Activated CD4-positive, alpha-beta memory T cell treated with anti-CD3 and anti-CD28 coated beads for 36 hours (primary cell): Measurements from ENCODE around the gene DDX59. TPM values are rescaled to one million over a fixed set of nuclear protein-coding genes. Genes with fewer than 3 reads are reported as not detected.
"Not testable (repeated sequence)": the region's sequence is repeated elsewhere in the genome, so short reads cannot be mapped to it uniquely, and the experiment has no call there.

ENCODE experiments used
- CTCF ChIA-PET: fragments of 350-600 bp; sonication (Branson Sonifier 250); formaldehyde crosslinking; loops from one replicate; lab custom pipeline; 2021; ENCODE audit warnings: antibody characterized with exemption, inconsistent platforms; lab: Charles Lee
- POLR2A ChIA-PET: fragments of 350-600 bp; sonication (Branson Sonifier 250); formaldehyde crosslinking; loops from one replicate; lab custom pipeline; 2021; ENCODE audit warnings: antibody characterized with exemption; lab: Charles Lee
- DNase-seq: peaks from one replicate; pipeline ENCODE4 v3.0.0-alpha.2; 2020
- H3K27ac Mint-ChIP-seq: one replicate; pipeline ENCODE4 v1.8.0; 2021; ENCODE audit warnings: mixed read lengths
- H3K27me3 Mint-ChIP-seq: one replicate; pipeline ENCODE4 v1.8.0; 2021; ENCODE audit warnings: mixed read lengths
- H3K36me3 Mint-ChIP-seq: one replicate; pipeline ENCODE4 v1.8.0; 2021; ENCODE audit warnings: mixed read lengths
- H3K4me1 Mint-ChIP-seq: one replicate; pipeline ENCODE4 v1.8.0; 2021; ENCODE audit warnings: low read depth, mixed read lengths
- H3K4me3 Mint-ChIP-seq: one replicate; pipeline ENCODE4 v1.8.0; 2021; ENCODE audit warnings: mild to moderate bottlenecking, mixed read lengths
- H3K9me3 Mint-ChIP-seq: one replicate; pipeline ENCODE4 v1.8.0; 2021; ENCODE audit warnings: mixed read lengths
- intact Hi-C: fragments of 100-400 bp; cut with micrococcal nuclease; formaldehyde crosslinking; loops from one replicate; pipeline ENCODE4 v1.15.1; 2023
- total RNA-seq, 2 experiments: library from RNA; stranded (reverse); gene quantifications; one replicate each; pipeline ENCODE4 v1.2.3, GENCODE V29; 2021

Gene DDX59
- total RNA-seq, 2 experiments from 2014 or later = 19.4 to 23.4 TPM

DNA sequence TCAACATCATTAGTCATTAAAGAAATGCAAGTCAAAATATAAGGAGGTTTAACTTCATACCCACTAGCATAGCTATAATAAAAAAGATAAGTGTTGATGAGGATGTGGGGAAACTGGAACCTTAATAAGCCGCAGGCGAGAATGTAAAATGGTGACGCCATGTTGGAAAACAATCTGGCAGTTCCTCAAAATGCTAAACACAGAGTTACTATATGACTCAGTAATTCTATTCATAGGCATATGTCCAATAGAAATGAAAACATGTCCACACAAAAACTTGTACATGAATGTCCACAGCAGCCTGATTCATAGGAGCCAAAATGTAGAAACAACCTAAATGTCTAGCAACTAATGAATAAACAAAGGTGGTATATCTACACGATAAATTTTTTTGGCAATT, 23.2 kb downstream of the DDX59 start:
- H3K4me1 Mint-ChIP-seq = no peaks in the 10 kb centered on the region
- no peak overlapping the region for H3K4me3 Mint-ChIP-seq
- ChIA-PET CTCF (interaction anchor here (1.1 kb wide), 1 partner anchor 24 kb away, joined by 5 read pairs; no protein-coding TSS in a partner anchor), POLR2A (no interaction called here)
- H3K9me3 Mint-ChIP-seq = no peaks in the 10 kb centered on the region
- peaks cover 16% of the 10 kb centered on the region for H3K36me3 Mint-ChIP-seq
- intact Hi-C loops = no loop called here
- no peaks in the 10 kb centered on the region for H3K27me3 Mint-ChIP-seq
- DNase-seq = no peak
- no peak overlapping the region for H3K27ac Mint-ChIP-seq

DNA sequence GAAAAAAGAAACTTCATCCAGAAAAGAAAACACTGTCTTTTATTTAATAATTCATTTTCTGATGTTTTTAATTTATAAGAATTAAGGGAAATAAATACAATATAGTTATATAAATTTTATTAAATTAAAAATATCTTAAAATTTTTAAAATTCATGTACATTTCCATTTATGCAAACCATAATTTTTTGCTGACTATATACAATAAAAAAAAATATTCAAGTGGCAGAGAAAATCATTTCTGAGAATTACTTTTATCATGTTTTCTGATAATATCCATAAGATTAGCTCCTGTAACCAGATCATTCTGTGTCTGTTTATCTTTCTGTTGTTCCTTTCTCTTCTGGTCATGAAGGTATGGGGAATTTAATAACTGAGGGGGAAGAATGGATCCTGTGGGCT, 25.7 kb downstream of the DDX59 start:
- intact Hi-C loops = no loop called here
- H3K27ac Mint-ChIP-seq = no peak overlapping the region
- no peak overlapping the region for H3K4me3 Mint-ChIP-seq
- no peaks in the 10 kb centered on the region for H3K9me3 Mint-ChIP-seq
- no peaks in the 10 kb centered on the region for H3K27me3 Mint-ChIP-seq
- POLR2A ChIA-PET = no interaction called here
- CTCF ChIA-PET = interaction anchor here (0.6 to 1.6 kb wide), 3 partner anchors 21 to 838 kb away, joined by 3 to 5 read pairs (median 4); no protein-coding TSS in a partner anchor
- peaks cover 16% of the 10 kb centered on the region for H3K36me3 Mint-ChIP-seq
- no peak for DNase-seq
- peaks cover 9% of the 10 kb centered on the region for H3K4me1 Mint-ChIP-seq

DNA sequence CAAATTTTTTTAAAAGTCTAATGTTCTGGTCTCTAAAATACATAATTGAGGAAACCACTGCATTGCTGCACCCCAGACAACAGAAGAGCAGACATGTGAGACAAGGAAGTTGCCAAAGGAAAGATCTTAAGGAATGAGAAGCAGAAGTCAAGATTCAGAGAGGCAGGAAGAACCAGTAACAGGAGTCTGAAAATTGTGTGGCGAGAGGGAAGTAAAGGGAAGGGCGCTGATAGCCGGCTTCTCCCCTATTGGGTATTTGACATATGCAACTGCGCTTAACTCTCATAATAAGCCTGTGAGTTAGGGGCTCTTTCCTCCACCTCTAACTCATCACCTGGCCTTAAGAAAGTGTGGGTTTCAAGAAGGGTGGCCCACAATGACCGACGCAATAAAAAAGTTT, 27.2 kb downstream of the DDX59 start:
- DNase-seq = no peak
- H3K4me1 Mint-ChIP-seq = peaks cover 9% of the 10 kb centered on the region
- ChIA-PET POLR2A (no interaction called here), CTCF (interaction anchor here (1.1 kb wide), 2 partner anchors 27 to 160 kb away, joined by 3 read pairs; partner anchors contain the start of gene DDX59)
- intact Hi-C loops = no loop called here
- no peak overlapping the region for H3K27ac Mint-ChIP-seq
- H3K36me3 Mint-ChIP-seq = peaks cover 12% of the 10 kb centered on the region
- no peak overlapping the region for H3K4me3 Mint-ChIP-seq
- no peaks in the 10 kb centered on the region for H3K27me3 Mint-ChIP-seq
- no peaks in the 10 kb centered on the region for H3K9me3 Mint-ChIP-seq

DNA sequence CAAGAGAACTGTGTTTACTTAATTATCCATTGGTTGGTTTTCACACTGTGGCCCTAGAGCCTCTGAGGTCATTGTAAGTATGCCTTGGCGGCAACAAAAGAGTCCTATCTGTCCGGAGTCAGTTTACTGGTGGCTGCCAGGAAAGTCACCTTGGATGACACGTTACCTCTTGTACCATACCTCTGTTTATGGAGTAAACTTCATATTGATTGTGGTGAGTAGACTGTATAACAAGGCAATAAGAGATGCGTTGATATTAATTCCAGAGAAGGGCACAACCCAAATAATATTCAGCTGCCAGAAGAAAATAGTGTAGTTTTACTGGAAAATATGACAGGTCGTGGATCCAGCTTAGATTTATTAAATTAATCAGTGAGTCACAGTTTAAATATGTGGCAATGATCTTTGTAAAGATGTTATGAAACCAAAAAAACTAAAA, 28.7 kb downstream of the DDX59 start:
- ChIA-PET POLR2A (no interaction called here), CTCF (interaction anchor here (2.0 kb wide), 1 partner anchor 19 kb away, joined by 5 read pairs; no protein-coding TSS in a partner anchor)
- Mint-ChIP-seq H3K4me1 (peaks cover 9% of the 10 kb centered on the region), H3K4me3 (no peak overlapping the region), H3K27me3 (no peaks in the 10 kb centered on the region), H3K27ac (no peak overlapping the region), H3K9me3 (no peaks in the 10 kb centered on the region), H3K36me3 (peaks cover 3% of the 10 kb centered on the region)
- intact Hi-C loops = no loop called here
- DNase-seq = no peak

DNA sequence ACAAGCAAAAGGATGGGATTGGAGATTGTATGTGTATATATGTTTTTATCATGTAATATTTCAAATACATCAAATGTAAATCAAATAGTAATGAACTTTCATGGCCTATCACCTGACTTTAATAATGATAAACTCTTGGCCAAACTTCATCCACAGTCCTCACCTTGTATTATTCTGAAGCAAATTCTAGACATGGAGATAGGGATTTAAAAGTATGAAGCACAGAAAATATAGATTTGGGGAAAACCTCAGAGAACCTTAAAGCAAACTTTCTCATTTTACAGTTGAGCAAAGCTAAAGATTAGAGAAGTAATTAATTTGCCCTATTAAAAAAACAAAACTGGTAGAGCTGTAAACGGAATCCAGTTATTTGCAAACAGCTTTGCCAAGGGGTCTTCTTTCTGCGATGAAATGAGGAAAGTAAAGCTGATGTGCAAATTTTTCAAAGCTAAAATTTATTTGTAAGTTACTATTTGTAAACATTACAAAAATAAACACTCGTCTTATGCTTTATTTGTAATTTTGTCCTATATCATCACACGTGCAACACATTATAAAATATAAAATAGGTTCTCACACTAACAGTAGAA, 29.2 kb downstream of the DDX59 start:
- Mint-ChIP-seq H3K36me3 (peaks cover 3% of the 10 kb centered on the region), H3K27ac (no peak overlapping the region), H3K4me1 (peaks cover 9% of the 10 kb centered on the region), H3K9me3 (no peaks in the 10 kb centered on the region), H3K4me3 (no peak overlapping the region), H3K27me3 (no peaks in the 10 kb centered on the region)
- intact Hi-C loops = no loop called here
- DNase-seq = no peak
- ChIA-PET POLR2A (no interaction called here), CTCF (interaction anchor here (2.0 kb wide), 1 partner anchor 18 kb away, joined by 5 read pairs; no protein-coding TSS in a partner anchor)

DNA sequence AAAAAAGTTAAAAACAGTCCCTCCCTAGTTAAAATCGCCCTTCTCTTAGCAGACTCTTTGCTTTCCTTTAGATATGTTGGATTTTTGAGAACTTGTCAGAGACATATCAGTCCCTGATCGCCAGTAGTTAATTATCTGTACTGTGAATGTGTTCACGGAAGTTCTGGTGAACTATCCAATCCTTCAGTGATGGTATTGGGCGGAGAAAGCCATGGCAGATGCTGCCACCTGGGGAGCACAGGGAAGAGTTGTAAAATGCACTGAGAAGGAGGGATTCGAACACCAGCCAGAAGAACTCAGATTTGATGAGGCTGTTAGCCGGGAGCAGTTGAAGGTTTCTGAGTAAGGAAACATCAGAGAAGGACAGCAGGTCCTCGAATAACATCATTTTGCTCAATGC, 31.6 kb downstream of the DDX59 start:
- ChIA-PET POLR2A (no interaction called here), CTCF (no interaction called here)
- no peaks in the 10 kb centered on the region for H3K9me3 Mint-ChIP-seq
- no peak overlapping the region for H3K4me3 Mint-ChIP-seq
- no peaks in the 10 kb centered on the region for H3K36me3 Mint-ChIP-seq
- peaks cover 9% of the 10 kb centered on the region for H3K4me1 Mint-ChIP-seq
- intact Hi-C loops = no loop called here
- no peaks in the 10 kb centered on the region for H3K27me3 Mint-ChIP-seq
- H3K27ac Mint-ChIP-seq = no peak overlapping the region
- DNase-seq = no peak

DNA sequence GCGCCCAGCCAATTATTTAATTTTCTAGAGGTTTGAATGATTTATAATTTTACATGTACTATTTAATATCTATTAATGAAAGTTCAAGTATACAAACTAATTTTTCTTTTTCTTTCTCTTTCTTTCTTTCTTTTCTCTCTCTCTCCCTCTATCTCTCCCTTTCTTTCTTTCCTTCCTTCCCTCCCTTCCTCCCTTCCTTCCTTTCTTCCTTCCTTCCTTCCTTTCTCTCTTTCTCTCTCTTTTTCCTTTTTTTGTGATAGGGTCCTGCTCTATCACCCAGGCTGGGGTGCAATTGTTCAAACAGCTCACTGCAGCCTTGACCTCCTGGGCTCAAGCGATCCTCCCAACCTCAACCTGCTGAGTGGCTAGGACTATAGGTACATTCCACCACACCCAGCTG, 33.0 kb downstream of the DDX59 start:
- Mint-ChIP-seq H3K4me1 (peaks cover 9% of the 10 kb centered on the region), H3K9me3 (no peaks in the 10 kb centered on the region), H3K27me3 (no peaks in the 10 kb centered on the region), H3K4me3 (no peak overlapping the region), H3K27ac (no peak overlapping the region), H3K36me3 (no peaks in the 10 kb centered on the region)
- no peak for DNase-seq
- POLR2A ChIA-PET = no interaction called here
- intact Hi-C loops = no loop called here
- CTCF ChIA-PET = interaction anchor here (1.0 kb wide), 1 partner anchor 15 kb away, joined by 4 read pairs; no protein-coding TSS in a partner anchor

DNA sequence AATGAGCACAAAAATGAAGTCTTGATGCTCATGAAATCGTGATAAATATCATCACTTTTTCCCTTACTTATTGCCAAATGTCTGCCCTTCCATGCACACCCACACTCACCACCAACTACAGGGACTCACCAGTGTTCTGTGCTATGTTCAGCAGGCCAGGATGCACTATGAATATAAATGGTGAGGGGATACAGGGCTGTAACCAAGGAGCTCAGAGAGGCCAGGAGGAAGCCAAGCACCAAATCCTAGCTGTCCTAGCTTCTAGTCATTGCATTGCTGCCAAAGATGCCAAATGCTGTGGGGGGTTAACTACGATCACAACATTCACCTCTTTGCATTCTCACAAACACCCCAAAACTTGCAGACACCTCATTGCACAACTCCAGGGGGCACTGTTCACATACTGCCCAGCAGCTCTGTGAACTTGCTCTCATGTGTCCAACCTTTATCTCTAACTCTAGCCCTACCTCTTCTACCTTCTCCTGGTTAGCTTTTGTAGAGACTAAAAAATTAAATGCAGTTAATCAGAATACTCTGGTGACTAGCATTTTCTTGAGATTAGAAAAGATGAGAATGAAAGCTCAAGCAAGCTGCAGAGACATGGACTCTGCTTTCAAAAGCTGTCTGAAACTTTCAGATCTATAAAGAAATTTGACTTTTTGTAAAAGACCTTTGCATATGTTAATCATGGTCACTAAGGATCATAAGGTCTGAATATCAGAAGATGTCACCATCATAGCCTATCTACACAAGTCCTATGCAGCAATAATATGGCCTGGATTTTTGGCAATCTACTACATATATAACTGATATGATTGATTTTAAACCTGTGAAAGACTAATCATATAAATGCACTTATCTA, 35.2 kb downstream of the DDX59 start:
- no peaks in the 10 kb centered on the region for H3K4me1 Mint-ChIP-seq
- POLR2A ChIA-PET = interaction anchor here (0.9 kb wide), 1 partner anchor 34 kb away, joined by 4 read pairs; no protein-coding TSS in a partner anchor
- H3K27ac Mint-ChIP-seq = no peak overlapping the region

DNA sequence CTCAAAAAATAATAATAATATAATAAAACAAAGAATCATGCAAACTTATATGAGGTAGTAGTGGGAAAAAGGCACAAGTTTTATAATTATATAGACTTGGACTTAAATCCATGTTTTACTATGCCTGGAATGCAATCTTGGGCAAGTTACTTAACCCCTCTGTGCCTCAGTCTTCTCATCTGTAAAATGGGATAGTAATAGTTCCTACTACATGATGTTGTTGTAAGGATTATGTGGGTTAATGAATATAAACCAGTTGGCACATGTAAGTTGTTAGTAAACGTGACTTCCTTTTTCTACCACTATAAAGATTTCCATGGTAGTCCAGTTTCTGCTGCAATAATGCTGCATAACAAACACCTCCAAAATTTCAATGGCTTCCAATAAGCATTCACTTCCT, 38.3 kb downstream of the DDX59 start:
- CTCF ChIA-PET = interaction anchor here (1.0 to 1.2 kb wide), 3 partner anchors 9 to 172 kb away, joined by 3 to 6 read pairs (median 4); no protein-coding TSS in a partner anchor
- no peaks in the 10 kb centered on the region for H3K9me3 Mint-ChIP-seq
- peaks cover 21% of the 10 kb centered on the region for H3K4me1 Mint-ChIP-seq
- H3K4me3 Mint-ChIP-seq = no peak overlapping the region
- no peak overlapping the region for H3K27ac Mint-ChIP-seq
- no peaks in the 10 kb centered on the region for H3K36me3 Mint-ChIP-seq
- intact Hi-C loops = no loop called here
- POLR2A ChIA-PET = no interaction called here
- H3K27me3 Mint-ChIP-seq = no peaks in the 10 kb centered on the region
- DNase-seq = no peak

More for the DNA sequence above, 35.2 kb downstream of the DDX59 start:
- intact Hi-C loops = no loop called here
- DNase-seq = no peak
- Mint-ChIP-seq H3K9me3 (no peaks in the 10 kb centered on the region), H3K36me3 (no peaks in the 10 kb centered on the region), H3K27me3 (no peaks in the 10 kb centered on the region), H3K4me3 (no peak overlapping the region)
- CTCF ChIA-PET = interaction anchor here (1.0 to 2.0 kb wide), 4 partner anchors 12 to 203 kb away, joined by 3 to 14 read pairs (median 3); no protein-coding TSS in a partner anchor

DNA sequence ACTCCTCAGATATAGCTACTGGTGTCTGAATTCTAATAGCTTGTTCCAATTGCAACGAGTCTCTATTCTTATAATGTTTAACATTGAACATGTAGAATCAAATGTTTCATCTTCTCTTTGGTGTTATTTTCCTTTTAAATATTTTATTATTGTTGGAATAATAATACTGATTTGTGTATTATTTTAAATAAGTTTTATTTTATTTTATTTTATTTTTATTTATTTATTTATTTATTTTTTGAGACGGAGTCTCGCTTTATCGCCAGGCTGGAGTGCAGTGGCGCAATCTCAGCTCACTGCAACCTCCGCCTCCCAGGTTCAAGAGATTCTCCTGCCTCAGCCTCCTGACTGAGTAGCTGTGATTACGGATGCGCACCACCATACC, 39.2 kb downstream of the DDX59 start:
- H3K4me3 Mint-ChIP-seq, H3K9me3 Mint-ChIP-seq, H3K36me3 Mint-ChIP-seq, intact Hi-C loops, H3K27ac Mint-ChIP-seq, DNase-seq, H3K27me3 Mint-ChIP-seq, POLR2A ChIA-PET: not testable (repeated sequence)
- peaks cover 27% of the 10 kb centered on the region for H3K4me1 Mint-ChIP-seq
- CTCF ChIA-PET = interaction anchor here (1.0 to 1.2 kb wide), 3 partner anchors 8 to 173 kb away, joined by 3 to 6 read pairs (median 4); no protein-coding TSS in a partner anchor

DNA sequence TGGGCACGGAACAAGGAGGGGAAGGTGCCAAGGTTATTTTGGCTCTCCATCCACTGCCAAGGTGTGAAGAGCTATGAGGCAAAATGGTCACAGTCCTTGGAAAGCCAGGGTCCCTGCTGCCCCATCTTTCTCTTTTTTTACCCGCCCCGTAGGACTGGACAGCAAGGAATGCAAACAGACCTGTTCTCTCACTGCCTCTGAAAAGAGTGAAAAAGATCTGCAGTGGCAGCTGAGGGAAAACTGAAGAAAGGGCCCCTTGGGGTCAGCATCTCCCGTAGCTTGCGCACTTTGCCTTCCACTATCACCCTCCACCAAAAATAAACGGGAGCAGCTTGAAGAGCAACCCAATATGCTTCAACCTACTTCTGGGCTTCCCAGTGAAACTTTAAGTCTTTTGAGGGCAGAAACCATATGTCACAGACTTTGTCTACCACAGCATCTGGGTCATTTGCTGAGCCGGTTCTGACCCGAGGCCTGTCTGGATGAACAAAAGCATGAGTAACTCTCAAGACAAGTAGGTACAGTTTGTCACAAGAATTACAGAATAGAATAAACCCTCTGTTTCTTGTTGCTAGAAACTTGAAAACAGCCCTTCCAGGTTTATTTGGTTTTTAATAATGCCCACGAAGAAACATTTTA, 39.7 kb downstream of the DDX59 start:
- CTCF ChIA-PET = interaction anchor here (1.2 kb wide), 1 partner anchor 39 kb away, joined by 3 read pairs; no protein-coding TSS in a partner anchor
- Mint-ChIP-seq H3K4me3 (no peak overlapping the region), H3K27me3 (no peaks in the 10 kb centered on the region), H3K4me1 (peaks cover 32% of the 10 kb centered on the region), H3K36me3 (no peaks in the 10 kb centered on the region), H3K27ac (no peak overlapping the region), H3K9me3 (no peaks in the 10 kb centered on the region)
- POLR2A ChIA-PET = no interaction called here
- no peak for DNase-seq
- intact Hi-C loops = loop anchor here (2.0 to 10.0 kb wide), 5 partner anchors 105 to 392 kb away; partner anchors contain the start of gene KIF21B
